ENCODE measurements around the gene ZDHHC24.
A peak's percentile ranks its signal among the peaks of the same experiment; 100 is the strongest.

ZDHHC24 gene

DNA sequence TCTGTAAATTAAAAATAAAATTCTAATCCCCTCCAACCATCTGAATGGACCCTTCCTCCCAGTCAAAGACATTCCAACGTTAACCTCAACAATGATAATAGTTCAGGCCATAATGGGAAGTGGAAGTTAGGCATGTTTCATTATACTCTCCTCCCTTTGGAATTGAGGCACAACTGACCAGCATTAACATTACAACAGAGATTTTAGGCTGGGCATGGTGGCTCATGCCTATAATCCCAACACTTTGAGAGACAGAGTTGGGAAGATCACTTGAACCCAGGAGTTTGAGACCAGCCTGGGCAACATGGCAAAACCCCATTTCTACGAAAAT, 25.0 kb upstream of the ZDHHC24 start:
- H3K4me3 ChIP-seq (ENCODE audit: low read length), result no peak overlapping the region
- DNase-seq (ENCODE audit: low read depth), result no peak
- TF ChIP-seq, protein P1, sequence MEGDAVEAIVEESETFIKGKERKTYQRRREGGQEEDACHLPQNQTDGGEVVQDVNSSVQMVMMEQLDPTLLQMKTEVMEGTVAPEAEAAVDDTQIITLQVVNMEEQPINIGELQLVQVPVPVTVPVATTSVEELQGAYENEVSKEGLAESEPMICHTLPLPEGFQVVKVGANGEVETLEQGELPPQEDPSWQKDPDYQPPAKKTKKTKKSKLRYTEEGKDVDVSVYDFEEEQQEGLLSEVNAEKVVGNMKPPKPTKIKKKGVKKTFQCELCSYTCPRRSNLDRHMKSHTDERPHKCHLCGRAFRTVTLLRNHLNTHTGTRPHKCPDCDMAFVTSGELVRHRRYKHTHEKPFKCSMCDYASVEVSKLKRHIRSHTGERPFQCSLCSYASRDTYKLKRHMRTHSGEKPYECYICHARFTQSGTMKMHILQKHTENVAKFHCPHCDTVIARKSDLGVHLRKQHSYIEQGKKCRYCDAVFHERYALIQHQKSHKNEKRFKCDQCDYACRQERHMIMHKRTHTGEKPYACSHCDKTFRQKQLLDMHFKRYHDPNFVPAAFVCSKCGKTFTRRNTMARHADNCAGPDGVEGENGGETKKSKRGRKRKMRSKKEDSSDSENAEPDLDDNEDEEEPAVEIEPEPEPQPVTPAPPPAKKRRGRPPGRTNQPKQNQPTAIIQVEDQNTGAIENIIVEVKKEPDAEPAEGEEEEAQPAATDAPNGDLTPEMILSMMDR (conservative IDR thresholded peaks at IDR 0.05; ENCODE audit: low read depth, low read length), result no peak

DNA sequence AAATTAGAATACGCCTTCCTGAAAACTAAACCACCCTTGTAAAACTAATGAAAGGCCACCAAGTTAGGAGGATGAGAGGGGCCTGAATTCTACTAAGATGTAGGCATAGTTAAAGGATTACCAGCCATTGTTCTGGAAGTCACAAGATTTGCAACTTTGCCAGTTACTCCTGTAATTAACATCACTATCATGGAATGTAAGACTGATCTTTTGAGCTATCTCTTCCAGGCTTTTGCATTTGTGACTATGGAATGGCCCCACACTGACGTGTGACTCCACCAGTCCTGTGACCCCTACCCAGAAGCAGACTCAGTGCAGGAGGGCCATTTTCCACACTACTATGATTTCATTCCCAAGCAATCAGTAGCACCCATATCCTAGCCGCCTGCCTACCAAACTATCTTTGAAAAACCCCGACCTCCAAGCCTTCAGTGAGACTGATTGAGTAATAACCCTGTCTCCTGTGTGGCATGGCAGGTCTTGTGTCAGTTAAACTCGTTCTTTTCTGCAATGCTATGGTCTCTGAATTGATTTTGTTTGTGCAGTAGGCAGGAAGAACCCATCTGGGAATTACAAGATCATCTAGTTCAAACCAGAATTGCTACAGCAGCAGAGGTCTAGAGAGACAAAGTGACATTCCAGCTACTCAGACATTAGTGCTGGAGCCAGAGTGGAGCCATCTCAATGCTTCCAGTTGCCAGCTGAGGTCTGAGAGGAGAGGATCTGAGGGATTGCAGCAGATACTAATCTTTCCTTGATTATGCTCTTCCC, 24.4 kb upstream of the ZDHHC24 start:
- TF ChIP-seq, protein P1 (conservative IDR thresholded peaks at IDR 0.05; ENCODE audit: low read depth, low read length), result no peak
- DNase-seq (ENCODE audit: low read depth), result peak; percentile 34
- H3K4me3 ChIP-seq (ENCODE audit: low read length), result no peak overlapping the region

DNA sequence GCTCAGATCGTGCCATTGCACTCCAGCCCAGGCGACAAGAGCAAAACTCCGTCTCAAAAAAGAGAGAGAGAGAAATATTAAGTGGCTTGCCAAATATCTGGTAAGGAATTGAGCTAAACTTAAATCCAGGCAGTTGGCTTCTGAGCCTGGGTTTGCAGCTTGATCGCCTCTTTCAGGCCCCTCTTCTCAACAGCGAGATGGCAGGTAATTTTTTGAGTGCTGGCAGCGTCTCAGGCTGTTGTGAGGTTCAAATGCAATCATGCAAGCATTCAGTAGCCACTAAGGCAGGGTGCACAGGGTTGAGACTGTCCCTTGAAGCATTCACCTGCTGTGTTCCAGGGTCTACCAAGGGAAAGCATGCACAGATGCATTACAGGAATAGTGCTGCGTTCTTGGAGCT, 23.2 kb upstream of the ZDHHC24 start:
- TF ChIP-seq, protein P1 (conservative IDR thresholded peaks at IDR 0.05; ENCODE audit: low read depth, low read length), result no peak
- no peak for DNase-seq (ENCODE audit: low read depth)
- H3K4me3 ChIP-seq (ENCODE audit: low read length), result no peak overlapping the region

DNA sequence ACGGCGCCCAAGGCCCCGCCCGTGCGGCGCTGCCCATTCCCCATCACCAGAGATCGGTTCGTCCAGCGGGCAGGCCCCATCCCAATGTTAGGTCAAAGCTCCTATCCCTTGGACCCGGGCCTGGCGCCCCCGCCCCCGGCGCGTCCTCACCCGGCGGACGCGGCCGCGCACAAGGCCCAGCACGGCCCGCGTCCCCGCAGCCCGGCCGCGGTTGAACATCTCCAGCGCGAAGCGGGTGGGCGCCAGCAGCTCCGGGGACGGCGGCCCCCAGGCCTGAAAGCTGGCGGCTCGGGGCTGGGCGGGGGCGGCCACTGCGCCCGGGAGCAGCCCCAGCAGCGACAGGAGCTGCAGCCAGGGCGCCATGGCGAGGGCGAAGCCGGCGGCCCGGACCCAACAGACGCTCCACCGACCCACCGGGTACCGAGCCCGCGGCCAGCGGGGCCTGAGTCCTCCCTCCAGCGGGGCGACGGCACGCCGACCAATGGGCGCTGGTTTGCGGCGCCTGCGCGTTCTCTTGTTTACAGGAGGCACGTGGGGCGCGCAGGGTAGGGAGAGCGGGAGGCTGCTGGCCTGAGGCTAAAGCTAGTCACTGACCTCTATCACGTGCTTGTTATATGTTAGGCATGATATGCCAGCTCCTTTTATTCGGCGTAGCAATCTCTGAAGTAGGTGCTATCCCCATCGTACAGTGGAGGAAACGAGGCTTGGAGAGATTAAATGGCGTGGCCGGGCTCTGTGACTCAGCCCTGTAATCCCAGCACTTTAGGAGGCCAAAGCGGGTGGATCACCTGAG, 22.5 kb upstream of the ZDHHC24 start, which contains the start of gene CTSF:
TSS of gene CTSF (minus strand) at position 483 of the 793 bp plus-strand sequence. CDS start at position 363, 120 bp downstream.
- DNase-seq (ENCODE audit: low read depth), result peak; percentile 28
- TF ChIP-seq, protein P1 (conservative IDR thresholded peaks at IDR 0.05; ENCODE audit: low read depth, low read length), result no peak
- H3K4me3 ChIP-seq (ENCODE audit: low read length), result peak within 1 kb of the TSS; percentile 35

DNA sequence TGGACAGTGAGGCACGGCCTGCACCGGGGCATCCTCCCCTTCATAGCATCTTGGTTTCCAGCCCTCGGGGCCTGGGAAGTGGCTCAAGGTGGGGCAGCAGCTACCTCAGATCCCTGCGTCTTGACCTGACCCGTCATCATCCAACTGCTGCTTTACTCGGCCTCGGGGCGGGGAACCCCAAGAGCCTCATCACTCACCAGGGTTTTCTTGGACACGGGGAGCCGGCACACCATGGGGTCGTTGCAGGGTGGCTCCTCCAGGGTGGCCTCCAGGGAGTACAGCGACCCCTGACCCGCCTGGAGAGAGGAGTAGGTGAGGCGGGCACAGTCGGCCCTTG, 21.9 kb upstream of the ZDHHC24 start:
- DNase-seq (ENCODE audit: low read depth), result no peak
- TF ChIP-seq, protein P1 (conservative IDR thresholded peaks at IDR 0.05; ENCODE audit: low read depth, low read length), result peak; percentile 13
- H3K4me3 ChIP-seq (ENCODE audit: low read length), result peak overlapping the region; percentile 35

DNA sequence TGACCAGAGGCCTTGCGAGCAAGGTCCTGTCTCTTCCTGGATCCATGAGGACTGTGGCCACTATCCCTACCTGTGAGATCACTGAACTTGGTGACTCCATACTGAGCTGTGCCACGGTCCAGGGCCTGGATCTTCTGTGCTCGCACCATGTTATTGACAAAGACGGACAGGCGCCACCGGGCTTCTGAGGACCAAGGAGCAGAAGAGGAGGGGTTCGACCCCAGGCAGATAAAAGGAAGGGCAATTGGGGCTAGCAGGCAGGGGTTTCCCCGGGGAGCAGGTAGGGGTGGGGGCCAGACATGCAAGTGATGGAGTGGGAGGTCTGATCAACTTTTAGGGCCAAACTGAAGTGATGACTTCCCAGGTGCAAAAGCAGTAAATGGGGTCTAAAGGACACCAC, 20.4 kb upstream of the ZDHHC24 start:
- TF ChIP-seq, protein P1 (conservative IDR thresholded peaks at IDR 0.05; ENCODE audit: low read depth, low read length), result no peak
- no peak overlapping the region for H3K4me3 ChIP-seq (ENCODE audit: low read length)
- no peak for DNase-seq (ENCODE audit: low read depth)

Measured in retinal pigment epithelial cell (primary cell).